Pancreas (tissue), 10 donors: ENCODE measurements around the gene SEMA6B. TPM values are rescaled to one million over a fixed set of nuclear protein-coding genes. Genes with fewer than 3 reads are reported as not detected.

Experiments used
- ATAC-seq, 4 donors: fragments of 200-7000 bp; cut with Tn5 transposase; one replicate each; pipeline versions ENCODE4 v1.8.0 to v1.9.1; 2020; ENCODE audit warnings: mild to moderate bottlenecking in 4 of 4, moderate library complexity in 4 of 4
- DNase-seq, 6 donors: peaks; one replicate each; pipeline ENCODE4 v3.0.0-alpha.2; 2020
- FAIRE-seq: peaks from 2 replicates; lab custom pipeline; 2012; peaks lifted over from hg19 to GRCh38; lab: Jason Lieb, UNC
- H3K27ac ChIP-seq, 4 donors: fragments of 200-600 bp; sonication (generic); 1 replicate in 3 of 4; 2 replicates in 1 of 4; pipeline versions ENCODE4 v1.5.0 to v1.8.0; 2020
- H3K27me3 ChIP-seq, 4 donors: fragments of 200-600 bp; one replicate each; pipeline ENCODE4 v1.8.0; 2021
- H3K36me3 ChIP-seq, 3 donors: fragments of 200-600 bp; sonication (generic) in 1 of 3; one replicate each; pipeline versions ENCODE4 v1.5.0 to v1.8.0; 2020 to 2021
- H3K4me1 ChIP-seq, 3 donors: fragments of 200-600 bp; one replicate each; pipeline ENCODE4 v1.8.0; 2021
- H3K4me3 ChIP-seq, 4 donors: fragments of 200-600 bp; sonication (generic) in 2 of 4; one replicate each; pipeline versions ENCODE4 v1.5.0 to v1.8.0; 2020 to 2021
- H3K9me3 ChIP-seq, 4 donors: fragments of 200-600 bp; one replicate each; pipeline ENCODE4 v1.8.0; 2021
- WGBS, 2 donors: extraction: QIAGEN DNeasy Blood & Tissue Kit; methylation state at CpG; one replicate each; pipeline ENCODE4 v1.1.7; 2013; 5-methylcytosine and 5-hydroxymethylcytosine counted together
- intact Hi-C, 3 donors: fragments of 100-400 bp; cut with DNase I; formaldehyde crosslinking; loops; one replicate each; pipeline versions ENCODE4 v1.11.1 to v1.14.2; 2022
- polyA plus RNA-seq, 2 donors: library from polyadenylated mRNA; stranded (reverse); fragments of 200-250 nt; gene quantifications; one replicate each; pipeline ENCODE4 v1.2.3, GENCODE V29; 2013
- total RNA-seq, 6 donors: library from RNA; stranded (reverse); fragmentation: NEBNext Ultra II Directional in 4 of 6; extraction: Animal tissue kit (Norgen Biotek cat#: 25700) in 4 of 6; gene quantifications; one replicate each; pipeline versions ENCODE4 v1.2.1 to v1.2.4, GENCODE V29; 2021 to 2023
- TF ChIP-seq, protein P1 (sequence below), 4 donors: fragments of 200-600 bp; sonication (generic) in 3 of 4; IDR thresholded peaks; one replicate each; pipeline versions ENCODE4 v1.5.0 to v1.8.0; 2021; ENCODE audit warnings: antibody characterized with exemption in 4 of 4
- donor health status: healthy with polysubstance abuse.
- donor health status: DM: no; HTN: no; CAD: no; lungs with moderate emphysema.
- donor health status: DM: no; HTN: no; CAD: no.
- donor health status: control.
- donor health status: control.
- donor health status: Bipolar disorder and iron deficiency.
- donor health status: DM: yes; HTN: yes; CAD: no.
- donor health status: DM: no; HTN: no; CAD: no.
- donor health status: DM: no; HTN: no; CAD: no.
- donor health status: DM: yes; HTN: yes; CAD: no.

Gene SEMA6B
- total and polyA plus RNA-seq, 8 donors, result 2.2 to 4.7 (median 3.5) TPM

GRCh38 chr19:4593409-4593851 is 33.9 kb upstream of the SEMA6B start:
- Histone ChIP-seq H3K36me3 (no peaks in the 10 kb centered on the region), H3K4me1 (no peaks in the 10 kb centered on the region), H3K9me3 (no peaks in the 10 kb centered on the region), H3K4me3 (no peak overlapping the region), H3K27me3 (peaks cover 0 to 9% (median 1%) of the 10 kb centered on the region in 4 donors), H3K27ac (no peak overlapping the region)
- DNase-seq (no peak), ATAC-seq (peak in 1 of 4 donors; percentile 37), FAIRE-seq (no peak)
- TF ChIP-seq, protein P1, sequence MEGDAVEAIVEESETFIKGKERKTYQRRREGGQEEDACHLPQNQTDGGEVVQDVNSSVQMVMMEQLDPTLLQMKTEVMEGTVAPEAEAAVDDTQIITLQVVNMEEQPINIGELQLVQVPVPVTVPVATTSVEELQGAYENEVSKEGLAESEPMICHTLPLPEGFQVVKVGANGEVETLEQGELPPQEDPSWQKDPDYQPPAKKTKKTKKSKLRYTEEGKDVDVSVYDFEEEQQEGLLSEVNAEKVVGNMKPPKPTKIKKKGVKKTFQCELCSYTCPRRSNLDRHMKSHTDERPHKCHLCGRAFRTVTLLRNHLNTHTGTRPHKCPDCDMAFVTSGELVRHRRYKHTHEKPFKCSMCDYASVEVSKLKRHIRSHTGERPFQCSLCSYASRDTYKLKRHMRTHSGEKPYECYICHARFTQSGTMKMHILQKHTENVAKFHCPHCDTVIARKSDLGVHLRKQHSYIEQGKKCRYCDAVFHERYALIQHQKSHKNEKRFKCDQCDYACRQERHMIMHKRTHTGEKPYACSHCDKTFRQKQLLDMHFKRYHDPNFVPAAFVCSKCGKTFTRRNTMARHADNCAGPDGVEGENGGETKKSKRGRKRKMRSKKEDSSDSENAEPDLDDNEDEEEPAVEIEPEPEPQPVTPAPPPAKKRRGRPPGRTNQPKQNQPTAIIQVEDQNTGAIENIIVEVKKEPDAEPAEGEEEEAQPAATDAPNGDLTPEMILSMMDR (IDR thresholded peaks at IDR 0.05), result no peak
- intact Hi-C loops, result no loop called here
- WGBS, 2 donors, result 55 to 67% methylated on average over 6 of the region's 6 CpGs

DNA sequence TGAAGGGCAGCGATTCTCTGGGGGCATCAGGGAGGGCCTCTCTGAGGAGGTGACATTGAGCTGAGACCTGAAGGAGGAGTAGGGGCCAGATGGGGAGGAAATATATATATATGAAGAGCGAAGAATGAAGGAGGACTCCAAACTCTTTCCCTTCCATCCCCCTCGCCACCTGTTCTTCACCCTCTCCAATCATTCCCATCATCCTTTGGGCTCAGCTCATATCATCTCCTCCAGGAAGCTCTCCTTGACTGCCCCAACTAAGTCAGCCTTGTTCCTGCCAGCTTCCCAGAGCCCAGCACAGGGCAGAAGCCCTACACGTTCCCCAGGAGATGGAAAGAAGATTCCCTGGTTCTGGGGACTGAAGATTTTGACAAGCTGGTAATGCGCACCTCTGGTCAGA is 33.0 kb upstream of the SEMA6B start:
- no peak for FAIRE-seq
- no peak for DNase-seq
- 57 to 67% methylated on average over 5 of the region's 5 CpGs for WGBS, 2 donors

DNA sequence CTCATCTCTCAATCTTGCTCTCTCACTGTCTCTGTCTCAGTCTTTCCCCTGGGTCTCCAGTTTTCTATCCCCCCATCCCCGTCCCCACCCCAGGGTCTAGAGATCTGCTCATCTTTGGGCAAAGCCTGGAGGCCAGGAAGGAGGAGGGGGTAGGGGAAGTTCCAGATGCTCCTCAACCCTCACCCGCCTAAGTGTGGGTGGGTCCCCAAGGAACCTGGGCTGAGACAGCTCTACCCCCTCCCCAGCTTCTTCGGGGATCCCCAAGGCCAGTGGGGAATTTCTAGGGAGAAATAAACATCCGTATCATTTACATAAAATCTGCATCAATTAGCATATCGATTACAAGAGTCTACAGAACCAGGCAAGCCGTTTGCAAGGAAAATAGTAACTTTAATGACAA is 31.8 kb upstream of the SEMA6B start:
- ATAC-seq (no peak), FAIRE-seq (no peak), DNase-seq (no peak)
- 36 to 50% methylated on average over 6 of the region's 6 CpGs for WGBS, 2 donors
- H3K27me3 ChIP-seq, result peaks cover 0 to 8% (median 1%) of the 10 kb centered on the region in 4 donors
- H3K27ac ChIP-seq, result no peak overlapping the region
- TF ChIP-seq, protein P1 (IDR thresholded peaks at IDR 0.05), result no peak
- H3K36me3 ChIP-seq, result no peaks in the 10 kb centered on the region
- intact Hi-C loops, result no loop called here
- no peak overlapping the region for H3K4me3 ChIP-seq
- H3K9me3 ChIP-seq, result no peaks in the 10 kb centered on the region
- no peaks in the 10 kb centered on the region for H3K4me1 ChIP-seq

More for the DNA sequence above, 33.0 kb upstream of the SEMA6B start:
- Histone ChIP-seq H3K36me3 (no peaks in the 10 kb centered on the region), H3K4me1 (no peaks in the 10 kb centered on the region), H3K9me3 (no peaks in the 10 kb centered on the region), H3K27me3 (peaks cover 0 to 9% (median 1%) of the 10 kb centered on the region in 4 donors), H3K4me3 (no peak overlapping the region), H3K27ac (no peak overlapping the region)
- ATAC-seq, result no peak
- TF ChIP-seq, protein P1 (IDR thresholded peaks at IDR 0.05), result no peak
- intact Hi-C loops, result no loop called here

DNA sequence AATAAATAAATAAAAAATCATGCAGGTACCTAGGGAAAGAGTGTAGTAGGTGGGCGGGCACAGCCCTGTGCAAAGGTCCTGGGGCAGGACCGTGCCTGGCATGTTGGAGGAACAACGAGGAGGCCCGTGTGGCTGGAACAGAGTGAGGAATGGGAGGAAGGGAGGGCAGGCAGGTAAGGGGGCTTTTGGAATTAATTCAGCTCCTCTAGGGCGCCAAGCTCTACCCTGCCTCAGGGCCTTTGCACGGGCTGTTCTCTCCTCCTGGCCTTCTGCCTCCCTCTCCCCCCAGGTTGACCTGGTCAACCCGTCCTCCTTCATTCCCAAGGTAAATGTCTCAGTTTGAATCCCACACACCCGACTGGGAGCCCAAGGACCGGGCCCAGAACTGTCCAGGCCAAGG is 31.1 kb upstream of the SEMA6B start:
- ATAC-seq, result no peak
- TF ChIP-seq, protein P1 (IDR thresholded peaks at IDR 0.05), result no peak
- FAIRE-seq, result no peak

DNA sequence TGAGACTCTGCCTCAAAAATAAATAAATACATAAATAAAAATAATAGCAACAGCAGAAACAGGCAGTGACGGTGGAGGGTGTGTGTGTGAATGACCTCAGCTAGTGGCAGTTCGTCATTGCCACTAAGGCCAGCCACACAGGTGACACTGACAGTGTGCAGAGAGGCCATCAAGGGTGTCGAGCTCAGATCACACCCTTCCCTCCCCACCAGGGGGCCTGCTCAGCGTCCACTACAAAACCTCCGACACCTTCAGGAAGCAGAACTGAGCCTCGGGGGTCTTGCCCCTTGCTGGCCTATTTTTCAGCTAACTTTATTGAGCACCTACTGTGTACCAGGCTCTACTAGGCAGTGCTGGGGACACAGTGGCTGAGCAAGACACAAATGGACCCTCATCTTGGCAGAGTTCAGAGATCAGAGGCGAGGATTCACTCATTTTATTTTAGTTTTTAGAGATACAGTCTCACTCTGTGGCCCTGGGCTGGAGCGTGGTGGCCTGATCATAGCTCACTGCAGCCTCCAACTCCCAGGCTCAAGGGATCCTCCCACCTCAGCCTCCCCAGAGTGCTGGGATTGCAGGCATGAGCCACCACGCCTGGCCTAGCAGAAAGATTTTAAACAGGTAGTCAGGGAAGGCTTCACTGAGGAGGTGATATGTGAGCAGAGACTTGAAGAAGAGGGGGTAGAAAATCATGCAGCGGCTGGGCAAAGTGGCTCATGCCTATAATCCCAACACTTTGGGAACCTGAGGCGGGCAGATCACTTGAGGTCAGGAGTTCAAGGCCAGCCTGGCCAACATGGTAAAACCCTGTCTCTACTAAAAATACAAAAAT is 30.3 kb upstream of the SEMA6B start:
- H3K27me3 ChIP-seq, result peaks cover 0 to 6% (median 0%) of the 10 kb centered on the region in 4 donors
- no peak overlapping the region for H3K27ac ChIP-seq
- peaks cover 0 to 2% (median 0%) of the 10 kb centered on the region in 3 donors for H3K4me1 ChIP-seq
- ATAC-seq, result peak in 3 of 4 donors; percentile 23 to 58 (median 42)
- intact Hi-C loops, result no loop called here
- no peaks in the 10 kb centered on the region for H3K36me3 ChIP-seq
- no peak for DNase-seq
- WGBS, 2 donors, result 54 to 66% methylated on average over 11 of the region's 11 CpGs
- no peak for FAIRE-seq
- no peaks in the 10 kb centered on the region for H3K9me3 ChIP-seq
- H3K4me3 ChIP-seq, result no peak overlapping the region
- TF ChIP-seq, protein P1 (IDR thresholded peaks at IDR 0.05), result peak in 1 of 4 donors; percentile 24

More for the DNA sequence above, 31.1 kb upstream of the SEMA6B start:
- no peak for DNase-seq
- intact Hi-C loops, result no loop called here
- Histone ChIP-seq H3K4me3 (no peak overlapping the region), H3K9me3 (no peaks in the 10 kb centered on the region), H3K27me3 (peaks cover 0 to 3% (median 1%) of the 10 kb centered on the region in 4 donors), H3K36me3 (no peaks in the 10 kb centered on the region), H3K4me1 (no peaks in the 10 kb centered on the region), H3K27ac (no peak overlapping the region)
- WGBS, 2 donors, result 70 to 84% methylated on average over 9 of the region's 9 CpGs
